KOPT-K1 (cell line): Measurements from ENCODE around the gene WDR77.

Experiments
- H3K27ac ChIP-seq: fragments of 200-600 bp; sonication (generic); 2 replicates; pipeline ENCODE4 v1.5.1; 2016; ENCODE audit warnings: antibody characterized with exemption, mild to moderate bottlenecking, low read depth, low read length; ENCODE audit not compliant: poor library complexity, severe bottlenecking
- H3K36me3 ChIP-seq: fragments of 200-600 bp; sonication (generic); 2 replicates; pipeline ENCODE4 v1.5.1; 2017; ENCODE audit warnings: antibody characterized with exemption, mild to moderate bottlenecking, low read length, moderate library complexity; ENCODE audit not compliant: insufficient read depth
- H3K9me3 ChIP-seq: fragments of 200-600 bp; sonication (generic); 2 replicates; pipeline ENCODE4 v1.5.1; 2017; ENCODE audit warnings: antibody characterized with exemption, low read length, mild to moderate bottlenecking; ENCODE audit not compliant: insufficient read depth, poor library complexity, severe bottlenecking

Gene WDR77

DNA sequence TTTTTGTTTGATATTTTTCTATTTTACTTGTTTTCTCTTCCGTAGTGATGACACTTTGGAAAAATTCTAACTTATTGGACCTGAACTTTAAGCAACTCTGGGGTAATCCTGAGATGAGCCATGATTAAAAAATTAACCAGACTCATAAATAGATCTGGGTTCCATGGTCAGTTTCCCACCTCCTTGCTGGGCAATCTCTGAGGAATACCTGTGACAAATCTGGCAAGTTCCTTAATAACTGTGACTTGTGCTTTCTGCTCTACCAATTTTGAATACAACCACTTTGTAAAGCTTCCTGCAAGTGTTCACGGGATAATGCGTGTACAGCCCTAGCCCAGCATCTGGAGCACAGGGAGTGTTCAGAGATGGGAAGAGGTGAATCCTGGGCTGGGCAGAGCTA lies 24.8 kb downstream of the WDR77 start:
- H3K9me3 ChIP-seq: no peaks in the 10 kb centered on the region
- no peaks in the 10 kb centered on the region for H3K36me3 ChIP-seq
- H3K27ac ChIP-seq: no peak overlapping the region

DNA sequence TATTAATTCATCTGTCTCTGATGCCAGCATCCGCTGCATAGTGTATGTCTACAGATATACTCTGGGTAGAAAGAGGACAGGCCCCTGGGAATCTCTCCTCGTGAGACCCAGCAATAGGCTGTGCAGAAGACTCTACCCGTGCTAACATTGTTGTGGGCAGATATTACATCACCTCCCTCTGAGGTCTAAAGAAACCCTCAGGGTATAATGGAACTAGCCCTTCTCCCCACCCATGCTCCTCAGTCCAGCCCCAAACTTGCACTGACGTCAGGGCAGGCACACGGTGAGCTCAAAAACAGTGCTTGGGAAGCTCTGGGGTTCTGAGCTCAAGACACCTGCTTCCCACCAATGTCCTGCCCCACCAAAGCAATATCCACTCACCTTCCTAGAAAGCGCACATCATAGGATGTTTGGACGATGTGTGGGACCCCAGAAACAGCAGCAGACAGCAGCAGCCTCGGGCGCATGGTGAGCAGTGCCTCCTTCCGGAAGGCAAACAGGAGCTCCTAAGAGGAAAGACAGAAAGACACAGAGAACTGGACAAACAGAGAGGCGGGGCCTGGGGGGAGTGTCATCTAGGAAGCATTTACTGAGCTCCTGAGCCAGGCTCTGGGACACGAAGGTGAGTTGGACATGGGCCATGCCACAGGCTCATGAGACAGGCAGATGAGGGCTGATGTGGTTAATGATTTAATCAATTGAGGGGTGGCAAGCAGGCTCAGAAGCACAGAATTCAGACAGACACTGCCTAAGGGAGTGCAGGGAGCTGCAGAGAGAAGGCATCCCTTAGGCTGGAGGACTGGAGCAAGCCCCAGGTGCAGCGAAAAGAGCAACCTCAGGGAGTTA lies 26.3 kb downstream of the WDR77 start:
- Histone ChIP-seq H3K27ac (no peak overlapping the region), H3K36me3 (no peaks in the 10 kb centered on the region), H3K9me3 (no peaks in the 10 kb centered on the region)

DNA sequence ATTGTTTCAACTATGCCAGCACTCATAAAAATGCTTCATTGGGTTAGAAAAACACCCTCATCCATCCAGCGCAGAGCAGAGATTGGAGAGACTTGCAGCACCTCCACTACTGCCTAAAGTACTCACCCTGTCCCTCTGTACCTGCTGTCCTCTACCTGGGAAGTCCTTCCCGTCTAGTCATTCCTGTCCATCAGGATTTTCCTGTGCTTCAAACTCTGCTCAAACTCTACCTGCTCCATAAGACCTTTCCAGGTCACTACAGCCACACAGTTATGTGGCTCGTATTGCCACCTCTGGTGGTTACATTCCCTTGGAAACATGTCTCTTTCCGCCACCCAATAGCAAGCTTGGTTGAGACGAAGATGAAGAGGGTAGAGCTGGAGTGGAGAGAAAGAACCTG lies 28.7 kb downstream of the WDR77 start:
- H3K27ac ChIP-seq: no peak overlapping the region
- no peaks in the 10 kb centered on the region for H3K36me3 ChIP-seq
- H3K9me3 ChIP-seq: no peaks in the 10 kb centered on the region

DNA sequence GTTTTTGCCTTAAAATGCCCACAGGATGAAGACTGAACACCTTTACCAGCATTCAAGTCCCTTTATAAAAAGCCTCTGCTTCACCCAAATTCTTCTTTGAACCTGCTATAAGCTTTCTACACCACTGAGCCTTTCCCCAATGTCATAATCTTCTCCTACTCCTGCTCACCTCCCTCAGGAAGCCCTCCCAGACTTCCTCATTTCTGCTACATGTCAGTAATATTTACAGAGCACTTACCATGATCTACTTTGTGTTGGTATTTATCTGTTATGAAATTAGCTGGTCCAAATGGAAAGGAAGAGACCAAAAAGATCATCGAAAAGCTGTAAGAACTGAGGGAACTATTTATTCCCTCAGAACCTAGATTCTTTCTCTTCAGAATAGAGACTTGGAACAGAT lies 30.0 kb downstream of the WDR77 start:
- H3K27ac ChIP-seq: no peak overlapping the region
- H3K9me3 ChIP-seq: no peaks in the 10 kb centered on the region
- no peaks in the 10 kb centered on the region for H3K36me3 ChIP-seq

DNA sequence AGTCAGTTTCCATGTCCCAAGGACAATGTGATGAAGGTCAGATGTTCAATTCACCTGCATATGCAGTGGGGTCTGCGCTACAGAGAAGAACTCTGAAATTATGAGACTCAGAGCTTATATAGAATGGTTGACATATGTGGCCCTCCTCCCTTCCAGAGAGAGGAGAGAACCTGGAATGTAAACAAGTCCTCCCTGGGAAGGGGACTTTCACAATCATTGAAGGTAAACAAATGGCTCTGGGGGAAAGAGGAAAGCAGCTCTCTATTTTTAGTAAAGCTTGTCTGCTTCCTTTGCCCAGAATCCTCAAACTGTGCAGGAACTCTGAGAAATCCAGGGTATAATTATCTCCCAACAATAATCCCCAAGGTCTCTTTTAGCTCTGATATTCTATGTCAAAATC lies 31.3 kb downstream of the WDR77 start:
- H3K9me3 ChIP-seq: no peaks in the 10 kb centered on the region
- H3K36me3 ChIP-seq: no peaks in the 10 kb centered on the region
- H3K27ac ChIP-seq: no peak overlapping the region

DNA sequence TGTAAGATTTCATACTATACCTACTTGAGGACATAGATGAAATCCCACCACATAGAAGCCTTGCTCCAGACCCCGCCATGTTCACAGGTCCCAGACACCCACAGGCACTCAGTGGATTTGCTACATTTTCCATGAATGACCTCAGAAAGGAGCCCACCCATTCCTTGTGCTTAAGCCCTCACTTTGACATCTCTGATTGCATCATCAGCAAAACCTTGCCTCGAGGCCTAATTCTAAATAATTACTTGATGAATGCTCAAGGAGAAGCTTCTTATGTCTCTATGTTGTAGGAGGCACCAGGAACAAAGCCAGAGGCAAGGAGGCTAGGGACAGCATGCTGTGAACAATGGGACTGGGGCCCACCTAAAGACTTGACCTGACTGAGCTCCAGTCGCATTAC lies 33.6 kb downstream of the WDR77 start:
- no peaks in the 10 kb centered on the region for H3K36me3 ChIP-seq
- H3K27ac ChIP-seq: no peak overlapping the region
- no peaks in the 10 kb centered on the region for H3K9me3 ChIP-seq

DNA sequence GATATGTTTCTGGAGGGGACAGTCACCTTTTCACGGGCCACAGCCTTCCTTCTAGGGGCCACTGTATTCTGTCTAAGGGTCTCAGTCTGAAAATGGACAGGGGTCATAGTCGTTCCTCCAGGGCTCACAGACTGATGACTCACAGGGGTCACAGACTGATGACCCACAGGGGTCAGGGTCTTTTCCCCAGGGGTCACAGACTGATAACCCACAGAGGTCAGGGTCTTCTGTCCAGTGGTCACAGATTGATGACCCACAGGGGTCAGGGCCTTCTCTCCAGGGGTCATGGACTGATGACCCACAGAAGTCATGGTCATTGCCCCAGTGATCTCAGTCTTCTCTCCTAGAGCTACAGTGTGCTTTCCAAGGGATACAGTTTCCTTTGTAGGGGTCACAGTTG lies 34.3 kb downstream of the WDR77 start:
- H3K9me3 ChIP-seq: no peaks in the 10 kb centered on the region
- no peak overlapping the region for H3K27ac ChIP-seq

DNA sequence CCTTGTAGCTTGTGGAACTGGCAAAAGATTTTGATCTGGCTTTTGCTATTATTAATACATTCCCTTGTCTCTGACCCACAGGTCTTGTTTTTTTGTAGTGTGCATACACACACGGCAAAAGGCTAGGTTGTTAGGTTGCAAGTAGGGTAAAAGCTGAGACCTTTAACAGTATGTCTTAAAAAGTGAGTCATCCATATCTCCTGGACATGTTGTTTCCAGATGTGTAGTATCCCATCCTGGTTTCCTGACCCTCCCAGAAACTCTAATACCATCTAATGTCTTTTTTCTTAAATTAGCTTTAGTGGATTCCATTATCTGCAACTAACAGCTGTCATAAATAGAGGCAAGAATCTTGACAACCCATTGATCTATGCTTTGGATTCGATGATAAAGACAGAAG lies 36.2 kb downstream of the WDR77 start:
- H3K9me3 ChIP-seq: no peaks in the 10 kb centered on the region
- no peak overlapping the region for H3K27ac ChIP-seq
- no peaks in the 10 kb centered on the region for H3K36me3 ChIP-seq

More for the DNA sequence above, 34.3 kb downstream of the WDR77 start:
- H3K36me3 ChIP-seq: no peaks in the 10 kb centered on the region

DNA sequence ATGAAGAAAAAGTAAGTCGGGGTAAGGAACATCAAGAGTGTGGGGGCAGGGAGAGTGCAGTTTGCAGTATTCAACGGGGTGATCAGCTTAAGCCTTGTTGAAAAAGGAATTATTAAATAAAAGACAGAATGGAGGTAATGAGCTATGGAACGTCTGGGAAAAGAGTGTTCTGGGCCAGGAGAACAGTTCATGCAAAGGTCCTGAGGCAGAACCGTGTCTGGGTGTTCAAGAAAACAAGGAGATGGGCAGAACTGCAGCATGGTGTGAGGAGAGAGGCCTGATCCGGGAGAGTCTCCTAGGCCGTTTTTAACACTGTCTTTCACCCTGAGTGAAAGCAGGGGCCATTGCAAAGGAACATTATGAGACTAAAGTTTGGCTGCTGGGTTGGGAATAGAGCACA lies 41.8 kb downstream of the WDR77 start:
- Histone ChIP-seq H3K36me3 (no peaks in the 10 kb centered on the region), H3K27ac (no peak overlapping the region), H3K9me3 (no peaks in the 10 kb centered on the region)

DNA sequence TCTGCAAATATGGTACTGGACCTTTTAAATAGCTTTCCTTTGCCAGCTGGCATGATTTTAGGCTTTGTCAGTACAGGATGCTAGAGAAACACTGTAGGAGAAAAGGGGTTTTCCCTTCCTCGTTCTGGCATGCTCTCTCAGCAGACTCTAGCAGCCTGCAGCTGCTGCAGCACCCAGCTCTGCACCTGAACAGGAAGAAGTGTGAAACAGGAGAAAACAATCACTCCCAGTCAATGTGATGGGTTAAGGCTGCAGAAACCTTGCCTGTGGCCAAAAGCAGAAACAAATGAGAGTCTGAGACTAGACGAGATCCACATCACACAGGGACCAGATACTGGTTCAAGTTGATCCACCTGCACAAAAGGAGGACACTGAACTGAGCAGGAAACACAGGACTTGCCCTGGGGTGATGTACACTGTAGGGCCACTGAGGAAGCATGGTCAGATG lies 42.7 kb downstream of the WDR77 start:
- peak overlapping the region; percentile 39 for H3K27ac ChIP-seq

DNA sequence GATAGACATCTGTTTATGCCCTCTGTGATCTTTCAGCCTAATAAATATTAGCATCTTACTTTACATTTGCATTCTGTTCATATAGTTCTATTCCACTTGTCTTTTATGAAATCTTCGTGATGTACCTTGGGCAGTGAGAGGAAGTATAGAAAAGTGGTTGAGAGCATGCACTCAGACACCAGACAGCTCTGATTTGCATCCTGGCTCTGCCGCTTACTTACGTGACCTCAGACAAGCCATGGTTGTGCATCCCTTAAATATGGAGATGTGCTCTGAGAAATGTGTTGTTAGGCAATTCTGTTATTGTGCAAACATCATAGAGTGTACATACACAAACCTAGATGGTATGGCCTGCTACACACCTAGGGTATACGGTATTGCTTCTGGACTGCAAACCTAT lies 44.5 kb downstream of the WDR77 start:
- H3K9me3 ChIP-seq: no peaks in the 10 kb centered on the region
- H3K36me3 ChIP-seq: no peaks in the 10 kb centered on the region
- H3K27ac ChIP-seq: no peak overlapping the region

More for the DNA sequence above, 42.7 kb downstream of the WDR77 start:
- no peaks in the 10 kb centered on the region for H3K36me3 ChIP-seq
- no peaks in the 10 kb centered on the region for H3K9me3 ChIP-seq

DNA sequence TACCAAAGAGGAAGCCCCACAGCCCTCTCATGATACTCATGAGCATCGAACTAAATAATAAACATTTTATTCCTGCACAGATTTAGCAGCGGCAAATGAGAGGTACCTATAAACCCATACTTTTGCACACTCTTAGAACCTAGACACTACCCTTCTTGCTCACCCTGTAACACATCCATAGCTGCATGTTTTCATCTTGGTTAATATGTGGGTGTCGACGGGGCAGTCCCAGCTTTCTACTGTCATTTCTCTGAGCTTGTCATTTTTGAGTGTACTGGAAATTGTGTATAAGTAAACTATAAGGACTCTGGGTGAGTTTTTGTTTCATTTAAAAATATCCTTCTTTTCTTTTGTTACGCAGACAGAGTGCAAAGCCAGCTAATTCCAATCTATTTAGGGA lies 47.0 kb downstream of the WDR77 start:
- Histone ChIP-seq H3K9me3 (no peaks in the 10 kb centered on the region), H3K36me3 (no peaks in the 10 kb centered on the region), H3K27ac (no peak overlapping the region)

DNA sequence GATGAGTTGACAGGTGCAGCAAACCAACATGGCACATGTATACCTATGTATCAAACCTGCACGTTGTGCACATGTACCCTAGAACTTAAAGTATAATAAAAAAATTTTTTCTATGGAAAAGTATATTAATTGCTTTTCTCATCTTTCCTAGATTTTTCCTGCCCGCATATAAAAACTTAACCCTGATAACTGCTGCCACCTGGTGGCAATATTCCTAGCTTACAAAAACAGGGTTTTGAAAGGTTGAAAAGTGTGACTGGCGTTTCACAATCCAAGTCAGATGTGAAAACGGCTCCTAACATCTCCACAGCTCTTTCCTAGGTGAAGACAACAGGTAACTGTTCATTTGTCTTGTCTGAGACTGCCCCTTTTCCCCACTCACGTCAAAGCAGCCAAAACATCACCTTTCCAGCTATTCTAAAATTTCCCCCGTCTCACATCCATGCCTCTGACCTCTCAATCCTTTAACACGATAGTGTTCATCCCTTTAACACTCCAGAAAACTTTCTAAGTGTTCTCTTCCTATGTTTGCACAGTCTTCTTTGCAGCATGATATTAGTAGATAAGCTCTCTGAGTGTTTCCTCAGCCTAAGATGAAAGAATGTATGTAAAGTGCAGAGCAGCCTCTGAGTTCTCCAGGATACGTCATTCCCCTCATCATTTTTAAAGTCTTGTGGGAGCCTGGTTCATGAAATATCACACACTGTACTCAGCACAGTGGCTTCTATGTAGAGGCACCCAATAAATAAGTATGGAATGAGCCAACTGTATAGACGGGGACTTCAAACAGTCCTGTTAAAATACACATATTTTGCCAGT lies 49.1 kb downstream of the WDR77 start:
- Histone ChIP-seq H3K9me3 (no peaks in the 10 kb centered on the region), H3K27ac (no peak overlapping the region), H3K36me3 (no peaks in the 10 kb centered on the region)

DNA sequence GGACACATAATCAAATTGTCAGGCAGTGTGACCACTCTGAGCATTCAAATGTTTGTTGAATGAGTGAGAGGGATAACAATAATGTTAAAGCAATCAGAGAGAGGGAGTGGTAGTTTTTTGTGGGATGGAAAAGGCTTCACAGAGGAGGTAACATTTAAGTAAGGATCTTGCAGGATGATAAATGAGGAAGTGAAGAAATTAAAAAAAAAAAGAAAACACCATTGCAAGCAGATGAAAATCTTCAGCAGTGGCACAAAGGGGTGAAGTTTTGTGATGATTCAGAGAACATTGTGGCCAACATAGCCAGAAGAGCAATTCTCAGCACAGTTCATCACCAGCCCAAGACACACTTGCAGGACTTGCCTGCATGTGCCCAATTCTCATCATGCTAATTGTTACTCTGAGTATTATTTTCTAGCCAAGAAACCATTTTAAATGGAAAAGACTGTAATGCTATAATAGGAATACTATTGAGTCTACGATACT lies 56.6 kb downstream of the WDR77 start:
- no peaks in the 10 kb centered on the region for H3K9me3 ChIP-seq
- H3K27ac ChIP-seq: no peak overlapping the region
- no peaks in the 10 kb centered on the region for H3K36me3 ChIP-seq

DNA sequence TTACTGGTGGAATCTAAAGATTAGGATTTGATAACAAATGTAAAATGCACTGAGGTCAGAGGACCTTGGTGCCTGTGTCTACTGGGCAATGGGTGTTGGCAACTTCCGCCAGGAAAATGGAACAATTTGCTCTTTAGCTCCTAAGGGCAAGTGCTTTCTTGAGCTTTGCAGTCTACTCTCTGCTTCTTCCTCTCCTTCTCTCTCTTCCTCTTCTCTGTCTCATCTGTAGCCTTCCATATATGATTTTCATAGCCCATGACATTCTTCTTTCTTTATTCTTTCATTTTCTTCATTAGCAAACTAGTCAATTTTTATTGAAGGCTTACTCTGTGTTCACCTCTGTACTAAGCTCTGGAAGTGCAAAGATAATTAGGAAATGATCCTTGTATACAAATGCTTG lies 57.0 kb downstream of the WDR77 start:
- Histone ChIP-seq H3K27ac (no peak overlapping the region), H3K9me3 (no peaks in the 10 kb centered on the region), H3K36me3 (no peaks in the 10 kb centered on the region)
